Muscle layer of duodenum (tissue), 2 donors: ENCODE results near the gene DRAM1.
"Not testable (repeated sequence)": the region's sequence is repeated elsewhere in the genome, so short reads cannot be mapped to it uniquely, and the experiment has no call there.

ENCODE experiments used
- H3K27ac ChIP-seq: one replicate; pipeline ENCODE4 v1.7.0; 2013; ENCODE audit warnings: mild to moderate bottlenecking, low read length
- H3K27me3 ChIP-seq: one replicate; pipeline ENCODE4 v1.7.0; 2013; ENCODE audit warnings: low read depth, mild to moderate bottlenecking, control low read depth, low read length
- H3K36me3 ChIP-seq, 2 donors: one replicate each; pipeline ENCODE4 v1.7.0; 2013; ENCODE audit warnings: low read length in 2 of 2, control low read depth in 1 of 2, mild to moderate bottlenecking in 1 of 2; ENCODE audit not compliant: insufficient read depth in 2 of 2, control insufficient read depth in 1 of 2
- H3K4me1 ChIP-seq, 2 donors: one replicate each; pipeline ENCODE4 v1.7.0; 2013; ENCODE audit warnings: low read length in 2 of 2, mild to moderate bottlenecking in 2 of 2, control low read depth in 1 of 2, moderate library complexity in 1 of 2; ENCODE audit not compliant: insufficient read depth in 2 of 2, control insufficient read depth in 1 of 2
- H3K4me3 ChIP-seq, 2 donors: one replicate each; pipeline ENCODE4 v1.7.0; 2013; ENCODE audit warnings: low read length in 2 of 2, low read depth in 1 of 2, mild to moderate bottlenecking in 1 of 2
- H3K9me3 ChIP-seq, 2 donors: one replicate each; pipeline ENCODE4 v1.7.0; 2013; ENCODE audit warnings: low read length in 2 of 2, control low read depth in 1 of 2, mild to moderate bottlenecking in 1 of 2; ENCODE audit not compliant: control insufficient read depth in 1 of 2
- donor health status: healthy.

The DRAM1 gene

DNA sequence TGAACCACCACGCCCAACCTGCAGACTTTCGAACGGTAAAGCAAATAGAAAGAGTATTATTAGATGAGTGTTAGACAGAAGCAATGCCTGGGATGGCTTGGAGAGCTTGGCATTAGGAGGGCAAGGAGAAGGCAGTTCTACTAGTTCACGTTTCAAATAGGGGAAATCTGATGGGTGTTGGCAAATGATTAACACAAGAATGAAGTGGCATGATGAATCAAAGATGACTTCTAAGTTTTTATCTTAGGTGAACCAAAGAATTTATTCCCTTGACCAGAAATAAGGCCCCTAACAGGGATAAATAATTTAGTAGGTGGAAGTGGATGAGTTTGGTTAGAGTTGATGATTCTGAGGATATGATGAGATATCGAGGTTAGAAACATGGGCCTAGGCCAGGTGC, 38.5 kb downstream of the DRAM1 start:
- Histone ChIP-seq H3K4me1 (peaks cover 0 to 3% of the 10 kb centered on the region in 2 donors), H3K4me3 (no peak overlapping the region), H3K36me3 (no peaks in the 10 kb centered on the region), H3K9me3 (no peaks in the 10 kb centered on the region), H3K27me3 (no peaks in the 10 kb centered on the region), H3K27ac (no peak overlapping the region)

DNA sequence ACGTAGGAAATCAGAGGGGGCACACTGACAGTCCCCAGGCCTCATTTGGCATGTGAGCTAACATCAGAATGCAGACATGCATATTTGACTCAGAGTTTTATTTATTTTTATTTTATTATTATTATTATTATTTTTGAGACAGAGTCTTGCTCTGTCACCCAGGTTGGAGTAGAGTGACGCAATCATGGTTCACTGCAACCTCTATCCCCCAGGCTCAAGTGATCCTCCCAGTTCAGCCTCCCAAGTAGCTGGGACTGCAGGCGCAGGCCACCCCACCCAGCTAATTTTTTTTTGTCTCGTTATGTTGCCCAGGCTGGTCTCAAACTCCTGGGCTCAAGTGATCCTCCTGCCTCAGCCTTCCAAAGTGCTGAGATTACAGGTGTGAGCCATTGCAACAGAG, 41.4 kb downstream of the DRAM1 start:
- H3K36me3 ChIP-seq, H3K27me3 ChIP-seq, H3K9me3 ChIP-seq: not testable (repeated sequence)

GRCh38 chr12:101919447-101919846, 42.1 kb downstream of the DRAM1 start:
- Histone ChIP-seq H3K9me3 (no peaks in the 10 kb centered on the region), H3K4me1 (peaks cover 0 to 3% of the 10 kb centered on the region in 2 donors), H3K36me3 (peaks cover 0 to 8% of the 10 kb centered on the region in 2 donors), H3K4me3 (no peak overlapping the region), H3K27ac (no peak overlapping the region), H3K27me3 (no peaks in the 10 kb centered on the region)

More for the DNA sequence above, 41.4 kb downstream of the DRAM1 start:
- H3K27ac ChIP-seq, H3K4me3 ChIP-seq, H3K4me1 ChIP-seq: not testable (repeated sequence)

DNA sequence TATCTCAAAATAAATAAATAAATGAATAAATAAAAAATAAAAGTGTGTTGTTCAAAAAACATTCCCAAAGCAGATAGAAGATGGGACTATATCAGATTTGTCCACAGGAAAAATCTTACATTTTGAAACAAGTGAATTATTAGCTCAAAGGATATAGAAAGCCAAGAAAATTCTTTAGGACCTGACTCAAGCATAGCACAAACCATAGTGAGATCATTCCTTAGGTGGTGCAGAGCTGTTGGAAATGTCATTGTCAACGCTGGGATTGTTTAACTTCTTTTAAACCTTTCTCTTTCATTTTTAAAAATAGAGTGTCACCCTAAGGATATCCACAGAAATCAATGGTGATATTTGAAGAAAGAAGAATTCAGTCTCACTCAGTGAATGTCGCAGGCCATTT, 43.5 kb downstream of the DRAM1 start:
- Histone ChIP-seq H3K4me1 (peaks cover 0 to 3% of the 10 kb centered on the region in 2 donors), H3K4me3 (no peak overlapping the region), H3K27ac (no peak overlapping the region), H3K27me3 (no peaks in the 10 kb centered on the region), H3K9me3 (no peaks in the 10 kb centered on the region), H3K36me3 (peaks cover 0 to 8% of the 10 kb centered on the region in 2 donors)

GRCh38 chr12:101923045-101923718, 45.8 kb downstream of the DRAM1 start:
- Histone ChIP-seq H3K4me3 (no peak overlapping the region), H3K27me3 (no peaks in the 10 kb centered on the region), H3K4me1 (no peaks in the 10 kb centered on the region), H3K27ac (no peak overlapping the region), H3K36me3 (peaks cover 0 to 8% of the 10 kb centered on the region in 2 donors), H3K9me3 (no peaks in the 10 kb centered on the region)

DNA sequence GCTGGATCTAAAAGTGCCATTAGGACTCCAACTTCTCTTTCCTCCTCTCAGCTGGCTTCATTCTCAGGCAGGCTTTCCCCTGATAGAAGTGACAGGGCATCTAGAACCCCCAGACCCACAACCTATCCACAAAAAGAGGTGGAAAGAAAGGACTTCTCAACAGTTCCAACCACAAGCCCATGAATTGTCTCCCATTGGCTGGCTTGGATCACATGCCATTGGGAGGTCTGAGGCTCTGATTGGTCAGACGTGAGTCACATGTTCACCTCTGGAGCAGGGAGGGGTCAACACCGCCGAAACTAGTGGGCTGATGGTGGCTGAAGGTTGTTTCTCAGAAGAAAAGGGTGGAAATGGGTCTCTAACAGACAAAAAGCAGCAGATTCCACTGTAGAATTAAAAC, 47.2 kb downstream of the DRAM1 start:
- Histone ChIP-seq H3K9me3 (no peaks in the 10 kb centered on the region), H3K27ac (no peak overlapping the region), H3K4me3 (no peak overlapping the region), H3K27me3 (no peaks in the 10 kb centered on the region), H3K36me3 (peaks cover 0 to 8% of the 10 kb centered on the region in 2 donors), H3K4me1 (no peaks in the 10 kb centered on the region)

DNA sequence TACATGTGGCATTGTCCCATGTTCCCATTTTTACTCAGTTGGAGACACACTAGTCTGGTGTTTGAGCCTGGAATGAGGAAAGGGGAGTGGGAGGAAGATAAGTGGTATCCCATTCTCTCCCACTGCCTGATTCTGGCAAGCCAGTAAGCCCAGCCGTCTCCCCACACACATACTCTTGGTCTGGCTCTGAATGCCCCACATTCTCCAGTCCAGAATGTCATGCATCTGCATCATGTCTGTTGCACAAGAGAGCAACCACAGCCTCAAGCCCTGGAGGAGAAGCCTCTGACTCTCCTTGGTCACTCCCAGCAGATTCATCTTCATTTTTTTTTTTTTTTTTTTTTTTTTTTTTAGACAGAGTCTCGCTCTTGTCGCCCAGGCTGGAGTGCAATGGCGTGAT, 48.0 kb downstream of the DRAM1 start:
- Histone ChIP-seq H3K27ac (no peak overlapping the region), H3K4me1 (no peaks in the 10 kb centered on the region), H3K27me3 (no peaks in the 10 kb centered on the region), H3K36me3 (peaks cover 0 to 8% of the 10 kb centered on the region in 2 donors), H3K4me3 (no peak overlapping the region), H3K9me3 (no peaks in the 10 kb centered on the region)

DNA sequence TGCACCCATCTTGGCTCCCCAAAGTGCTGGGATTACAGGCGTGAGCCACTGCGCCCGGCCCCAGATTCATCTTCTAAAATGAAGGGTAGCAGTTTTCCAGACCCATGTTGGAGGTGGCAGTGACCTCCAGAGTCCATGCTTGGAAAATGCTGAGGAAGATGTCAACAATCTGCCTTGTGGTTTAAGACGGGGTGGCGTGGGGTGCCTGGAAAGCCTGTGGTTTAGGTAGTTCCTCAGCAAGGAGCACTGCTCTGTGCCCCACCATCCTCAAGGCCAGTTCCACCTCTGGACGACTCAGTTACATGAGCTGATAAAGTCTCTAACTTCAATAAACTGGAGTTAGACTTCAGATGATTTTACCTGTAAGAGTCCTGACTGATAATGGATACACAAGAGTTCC, 48.6 kb downstream of the DRAM1 start:
- Histone ChIP-seq H3K9me3 (no peaks in the 10 kb centered on the region), H3K27ac (no peak overlapping the region), H3K27me3 (no peaks in the 10 kb centered on the region), H3K4me3 (no peak overlapping the region), H3K4me1 (no peaks in the 10 kb centered on the region), H3K36me3 (peaks cover 0 to 8% of the 10 kb centered on the region in 2 donors)

DNA sequence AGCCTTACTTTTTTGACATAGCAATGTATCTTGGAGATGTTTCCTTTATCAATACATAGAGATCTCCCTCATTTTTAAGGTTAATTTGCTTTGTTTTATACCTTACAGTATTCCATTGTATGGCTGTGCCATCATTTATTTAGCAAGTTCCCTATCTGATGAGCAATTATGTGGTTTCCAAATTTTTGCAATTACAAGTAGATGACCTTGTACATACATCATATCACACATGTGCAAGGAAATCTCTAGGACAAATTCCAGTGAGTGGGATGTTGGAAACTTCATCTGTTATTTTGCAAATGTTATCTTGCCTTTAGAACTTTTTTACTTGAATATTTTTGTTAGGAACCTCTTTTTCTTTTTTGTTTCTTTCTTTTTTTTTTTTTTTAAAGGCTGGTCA, 49.7 kb downstream of the DRAM1 start:
- Histone ChIP-seq H3K9me3 (no peaks in the 10 kb centered on the region), H3K27me3 (no peaks in the 10 kb centered on the region), H3K4me1 (no peaks in the 10 kb centered on the region), H3K4me3 (no peak overlapping the region), H3K36me3 (peaks cover 0 to 3% of the 10 kb centered on the region in 2 donors), H3K27ac (no peak overlapping the region)

DNA sequence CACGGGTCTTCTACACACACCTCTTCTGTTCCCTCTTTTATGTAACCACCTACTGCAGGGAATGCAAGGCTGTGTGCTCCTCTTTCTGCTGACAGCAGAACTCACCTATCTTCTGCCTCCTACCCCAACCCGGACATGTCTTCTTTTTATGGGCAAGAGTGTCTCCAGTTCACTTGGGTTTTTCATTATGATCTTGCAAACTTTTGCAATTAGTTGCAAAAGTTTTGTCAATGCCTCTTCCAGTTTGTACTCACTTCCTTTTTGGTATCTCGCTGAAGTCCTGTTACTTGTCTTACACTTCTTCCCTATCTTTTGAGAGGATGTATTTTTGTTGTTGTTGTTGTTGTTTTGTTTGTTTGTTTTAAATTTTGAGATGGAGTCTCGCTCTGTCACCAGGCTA, 50.6 kb downstream of the DRAM1 start:
- Histone ChIP-seq H3K4me3 (no peak overlapping the region), H3K36me3 (no peaks in the 10 kb centered on the region), H3K4me1 (no peaks in the 10 kb centered on the region), H3K27ac (no peak overlapping the region), H3K27me3 (no peaks in the 10 kb centered on the region), H3K9me3 (no peaks in the 10 kb centered on the region)

GRCh38 chr12:101928556-101928955, 51.2 kb downstream of the DRAM1 start:
- Histone ChIP-seq H3K36me3 (no peaks in the 10 kb centered on the region), H3K4me1 (no peaks in the 10 kb centered on the region), H3K9me3 (no peaks in the 10 kb centered on the region), H3K27ac (no peak overlapping the region), H3K4me3 (no peak overlapping the region), H3K27me3 (no peaks in the 10 kb centered on the region)

- Histone ChIP-seq H3K4me1 (no peaks in the 10 kb centered on the region), H3K4me3 (no peak overlapping the region), H3K36me3 (no peaks in the 10 kb centered on the region), H3K27ac (no peak overlapping the region), H3K27me3 (no peaks in the 10 kb centered on the region), H3K9me3 (no peaks in the 10 kb centered on the region)
These were observed 52.1 kb downstream of the DRAM1 start for GRCh38 chr12:101929365-101930041.
